ENCODE data around the gene CCND2.

CCND2 gene

GRCh38 chr12:4289231-4289878, 15.8 kb downstream of the CCND2 start:
- TF ChIP-seq CEBPB (IDR thresholded peaks at IDR 0.05) (no peak), ZBTB7A (IDR thresholded peaks at IDR 0.05; ENCODE audit: low read depth) (no peak), TAF1 (IDR thresholded peaks at IDR 0.05; ENCODE audit: low read depth) (no peak)

GRCh38 chr12:4289998-4290790, 16.6 kb downstream of the CCND2 start:
- TF ChIP-seq TAF1 (IDR thresholded peaks at IDR 0.05; ENCODE audit: low read depth), result no peak
- no peak for TF ChIP-seq USF1 (IDR thresholded peaks at IDR 0.05)
- TF ChIP-seq CREB1 (IDR thresholded peaks at IDR 0.05; ENCODE audit: low read depth), result no peak
- no peak for TF ChIP-seq REST (IDR thresholded peaks at IDR 0.05; ENCODE audit: low read depth)
- no peak for TF ChIP-seq EGR1 (IDR thresholded peaks at IDR 0.05)
- TF ChIP-seq EP300 (IDR thresholded peaks at IDR 0.05; ENCODE audit: borderline replicate concordance), result no peak
- TF ChIP-seq ZBTB7A (IDR thresholded peaks at IDR 0.05; ENCODE audit: low read depth), result no peak
- no peak for TF ChIP-seq TCF12 (IDR thresholded peaks at IDR 0.05; ENCODE audit: low read depth)
- no peak for TF ChIP-seq TEAD4 (IDR thresholded peaks at IDR 0.05)
- TF ChIP-seq FOXM1 (IDR thresholded peaks at IDR 0.05; ENCODE audit: borderline replicate concordance, low read depth), result no peak
- TF ChIP-seq YY1 (IDR thresholded peaks at IDR 0.05; ENCODE audit: low read depth), result no peak
- no peak for TF ChIP-seq RAD21 (IDR thresholded peaks at IDR 0.05; ENCODE audit: low read depth)
- no peak for TF ChIP-seq MAX (IDR thresholded peaks at IDR 0.05)
- TF ChIP-seq NFIC (IDR thresholded peaks at IDR 0.05), result no peak
- TF ChIP-seq CEBPB (IDR thresholded peaks at IDR 0.05), result no peak

- TF ChIP-seq MAX (IDR thresholded peaks at IDR 0.05) (no peak), YY1 (IDR thresholded peaks at IDR 0.05; ENCODE audit: low read depth) (no peak), USF1 (IDR thresholded peaks at IDR 0.05) (no peak), NFIC (IDR thresholded peaks at IDR 0.05) (no peak), TAF1 (IDR thresholded peaks at IDR 0.05; ENCODE audit: low read depth) (no peak), RAD21 (IDR thresholded peaks at IDR 0.05; ENCODE audit: low read depth) (no peak), TCF12 (IDR thresholded peaks at IDR 0.05; ENCODE audit: low read depth) (no peak), TEAD4 (IDR thresholded peaks at IDR 0.05) (no peak), FOXM1 (IDR thresholded peaks at IDR 0.05; ENCODE audit: borderline replicate concordance, low read depth) (no peak)
Observed at GRCh38 chr12:4292341-4293073, 18.9 kb downstream of the CCND2 start.

- TF ChIP-seq EP300 (IDR thresholded peaks at IDR 0.05; ENCODE audit: borderline replicate concordance), result no peak
- no peak for TF ChIP-seq FOXM1 (IDR thresholded peaks at IDR 0.05; ENCODE audit: borderline replicate concordance, low read depth)
- TF ChIP-seq NFIC (IDR thresholded peaks at IDR 0.05), result no peak
- no peak for TF ChIP-seq USF1 (IDR thresholded peaks at IDR 0.05)
Observed at GRCh38 chr12:4293299-4293965, 19.9 kb downstream of the CCND2 start.

GRCh38 chr12:4293966-4294505, 20.5 kb downstream of the CCND2 start:
- TF ChIP-seq TCF12 (IDR thresholded peaks at IDR 0.05; ENCODE audit: low read depth) (no peak), FOXM1 (IDR thresholded peaks at IDR 0.05; ENCODE audit: borderline replicate concordance, low read depth) (no peak), USF1 (IDR thresholded peaks at IDR 0.05) (no peak), MAX (IDR thresholded peaks at IDR 0.05) (no peak), EGR1 (IDR thresholded peaks at IDR 0.05) (no peak), RAD21 (IDR thresholded peaks at IDR 0.05; ENCODE audit: low read depth) (no peak), CREB1 (IDR thresholded peaks at IDR 0.05; ENCODE audit: low read depth) (no peak), NFIC (IDR thresholded peaks at IDR 0.05) (no peak), ZBTB7A (IDR thresholded peaks at IDR 0.05; ENCODE audit: low read depth) (no peak), TEAD4 (IDR thresholded peaks at IDR 0.05) (no peak), EP300 (IDR thresholded peaks at IDR 0.05; ENCODE audit: borderline replicate concordance) (no peak), CEBPB (IDR thresholded peaks at IDR 0.05) (no peak), YY1 (IDR thresholded peaks at IDR 0.05; ENCODE audit: low read depth) (no peak), REST (IDR thresholded peaks at IDR 0.05; ENCODE audit: low read depth) (no peak), TAF1 (IDR thresholded peaks at IDR 0.05; ENCODE audit: low read depth) (no peak)

All from Ishikawa (cell line).